ENCODE results near the gene NRF1.
A peak's percentile ranks its signal among the peaks of the same experiment; 100 is the strongest.
"Not testable (repeated sequence)": the region's sequence is repeated elsewhere in the genome, so short reads cannot be mapped to it uniquely, and the experiment has no call there.

NRF1 gene

GRCh38 chr7:129572205-129572604 lies 39.3 kb upstream of the NRF1 start:
- no peak for TF ChIP-seq CTCF (IDR thresholded peaks at IDR 0.05; ENCODE audit: low read depth, low read length, missing control alignments)
- H3K4me3 ChIP-seq (replicated peaks; ENCODE audit: low read depth, low read length) = no peak overlapping the region
- DNase-seq (ENCODE audit: extremely low read depth, low read depth) = no peak

GRCh38 chr7:129574487-129574886 lies 37.0 kb upstream of the NRF1 start:
- peak; percentile 89 for DNase-seq (ENCODE audit: extremely low read depth, low read depth)
- no peak for TF ChIP-seq CTCF (IDR thresholded peaks at IDR 0.05; ENCODE audit: low read depth, low read length, missing control alignments)
- no peak overlapping the region for H3K4me3 ChIP-seq (replicated peaks; ENCODE audit: low read depth, low read length)

GRCh38 chr7:129575699-129576098 lies 35.8 kb upstream of the NRF1 start:
- TF ChIP-seq CTCF (IDR thresholded peaks at IDR 0.05; ENCODE audit: low read depth, low read length, missing control alignments) = no peak
- DNase-seq (ENCODE audit: extremely low read depth, low read depth) = no peak
- no peak overlapping the region for H3K4me3 ChIP-seq (replicated peaks; ENCODE audit: low read depth, low read length)

GRCh38 chr7:129576138-129576537 lies 35.4 kb upstream of the NRF1 start:
- no peak for TF ChIP-seq CTCF (IDR thresholded peaks at IDR 0.05; ENCODE audit: low read depth, low read length, missing control alignments)
- no peak for DNase-seq (ENCODE audit: extremely low read depth, low read depth)
- no peak overlapping the region for H3K4me3 ChIP-seq (replicated peaks; ENCODE audit: low read depth, low read length)

GRCh38 chr7:129578829-129579228 lies 32.7 kb upstream of the NRF1 start:
- H3K4me3 ChIP-seq (replicated peaks; ENCODE audit: low read depth, low read length) = no peak overlapping the region
- TF ChIP-seq CTCF (IDR thresholded peaks at IDR 0.05; ENCODE audit: low read depth, low read length, missing control alignments) = no peak
- no peak for DNase-seq (ENCODE audit: extremely low read depth, low read depth)

GRCh38 chr7:129586179-129586578 lies 25.3 kb upstream of the NRF1 start:
- DNase-seq (ENCODE audit: extremely low read depth, low read depth) = not testable (repeated sequence)

GRCh38 chr7:129588268-129588667 lies 23.3 kb upstream of the NRF1 start:
- H3K4me3 ChIP-seq (replicated peaks; ENCODE audit: low read depth, low read length) = no peak overlapping the region
- TF ChIP-seq CTCF (IDR thresholded peaks at IDR 0.05; ENCODE audit: low read depth, low read length, missing control alignments) = no peak
- no peak for DNase-seq (ENCODE audit: extremely low read depth, low read depth)

More at GRCh38 chr7:129586179-129586578, 25.3 kb upstream of the NRF1 start:
- H3K4me3 ChIP-seq (replicated peaks; ENCODE audit: low read depth, low read length) = not testable (repeated sequence)
